ENCODE results near the gene IL3RA. TPM values are rescaled to one million over a fixed set of nuclear protein-coding genes. Genes with fewer than 3 reads are reported as not detected.
"Not testable (repeated sequence)": the region's sequence is repeated elsewhere in the genome, so short reads cannot be mapped to it uniquely, and the experiment has no call there.

Gene IL3RA
- total RNA-seq, 1 donor from 2014 or later: not detected

GRCh38 chrX:1398431-1399340, 62.1 kb downstream of the IL3RA start:
- DNase-seq (ENCODE audit: low read depth): no peak

- DNase-seq (ENCODE audit: low read depth): no peak
Measured at GRCh38 chrX:1400049-1400448, 63.5 kb downstream of the IL3RA start.

GRCh38 chrX:1400742-1401471, 64.3 kb downstream of the IL3RA start:
- DNase-seq (ENCODE audit: low read depth): no peak

GRCh38 chrX:1401611-1402430, 65.2 kb downstream of the IL3RA start:
- no peak for DNase-seq (ENCODE audit: low read depth)

GRCh38 chrX:1403228-1403627, 66.6 kb downstream of the IL3RA start:
- no peak for DNase-seq (ENCODE audit: low read depth)

GRCh38 chrX:1403867-1404266, 67.3 kb downstream of the IL3RA start:
- not testable (repeated sequence) for DNase-seq (ENCODE audit: low read depth)

GRCh38 chrX:1405769-1406168, 69.2 kb downstream of the IL3RA start:
- not testable (repeated sequence) for DNase-seq (ENCODE audit: low read depth)

GRCh38 chrX:1407035-1407434, 70.5 kb downstream of the IL3RA start:
- DNase-seq (ENCODE audit: low read depth): no peak

GRCh38 chrX:1411326-1411725, 74.7 kb downstream of the IL3RA start:
- DNase-seq (ENCODE audit: low read depth): no peak

GRCh38 chrX:1412551-1413161, 76.1 kb downstream of the IL3RA start:
- no peak for DNase-seq (ENCODE audit: low read depth)

GRCh38 chrX:1416327-1416784, 79.8 kb downstream of the IL3RA start:
- no peak for DNase-seq (ENCODE audit: low read depth)

- no peak for DNase-seq (ENCODE audit: low read depth)
Measured at GRCh38 chrX:1416965-1417760, 80.6 kb downstream of the IL3RA start.

GRCh38 chrX:1417921-1418771, 81.6 kb downstream of the IL3RA start:
- no peak for DNase-seq (ENCODE audit: low read depth)

- no peak for DNase-seq (ENCODE audit: low read depth)
Measured at GRCh38 chrX:1418901-1419544, 82.4 kb downstream of the IL3RA start.

GRCh38 chrX:1419545-1420355, 83.2 kb downstream of the IL3RA start:
- no peak for DNase-seq (ENCODE audit: low read depth)

- DNase-seq (ENCODE audit: low read depth): no peak
Measured at GRCh38 chrX:1420371-1420770, 83.8 kb downstream of the IL3RA start.

- peak; percentile 66 for DNase-seq (ENCODE audit: low read depth)
Measured at GRCh38 chrX:1421433-1422134, 85.0 kb downstream of the IL3RA start.
